ENCODE data around the gene RNASE9. TPM values are rescaled to one million over a fixed set of nuclear protein-coding genes. Genes with fewer than 3 reads are reported as not detected.

The RNASE9 gene
- total and polyA plus RNA-seq, 2 donors (not counting 1 experiment from before 2014, with no cell fraction given) = not detected

DNA sequence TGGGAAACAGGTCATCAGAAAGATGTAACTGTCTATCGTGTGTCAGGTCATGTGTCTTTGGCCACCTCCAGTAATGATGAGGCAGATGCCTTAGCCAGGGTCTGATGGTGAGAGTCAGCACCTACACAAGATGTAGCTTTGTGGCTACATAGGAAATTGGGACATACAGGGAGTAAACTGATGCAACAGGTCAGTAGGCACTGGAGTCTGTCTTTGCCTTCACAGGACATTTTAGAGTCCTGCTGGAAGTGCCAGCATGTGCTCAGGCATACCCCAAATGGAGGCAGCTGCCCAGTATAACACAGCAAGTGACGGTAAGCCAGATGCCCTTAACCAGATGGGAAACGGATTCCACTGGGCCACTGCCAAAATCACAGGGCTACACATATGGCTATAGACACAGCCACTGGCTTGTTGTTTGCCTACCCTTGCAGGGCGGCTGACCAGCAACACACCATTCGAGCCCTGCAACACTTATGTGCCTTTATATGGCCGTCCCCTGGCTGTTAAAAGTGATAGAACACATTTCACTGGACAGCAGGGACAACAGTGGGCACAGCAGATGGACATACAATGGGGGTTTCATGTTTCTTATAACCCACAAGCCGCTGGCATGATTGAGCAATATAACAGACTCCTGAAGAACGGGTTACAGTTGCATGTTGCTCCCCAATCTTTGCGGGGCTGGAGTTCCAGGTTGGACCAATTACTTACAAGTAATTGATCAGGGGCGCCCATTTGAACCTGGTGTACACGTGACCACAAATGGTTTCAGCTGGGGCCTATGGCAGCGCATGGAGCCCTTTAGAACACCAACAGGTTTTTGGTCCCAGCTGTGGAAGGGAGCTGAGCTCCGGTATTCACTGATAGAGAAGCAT is 43.2 kb upstream of the RNASE9 start:
- ChIA-PET POLR2A (interaction anchor here (0.5 kb wide), 1 partner anchor 9 kb away, joined by 3 read pairs; no protein-coding TSS in a partner anchor), CTCF (interaction anchor here (8.9 kb wide), 1 partner anchor 275 kb away, joined by 215 read pairs; the partner anchor contains the start of gene CCNB1IP1)
- Mint-ChIP-seq H3K27me3 (no peaks in the 10 kb centered on the region), H3K9me3 (ENCODE audit: insufficient read depth) (no peaks in the 10 kb centered on the region), H3K4me1 (peaks cover 2% of the 10 kb centered on the region), H3K27ac (no peak overlapping the region), H3K4me3 (no peak overlapping the region)
- H3K27me3 ChIP-seq (replicated peaks in 1 of 4; ENCODE audit: control extremely low read depth in 1 of 4, control insufficient read depth in 3 of 4, insufficient read depth in 4 of 4, low read length in 3 of 4) = no peaks in the 10 kb centered on the region
- no peak overlapping the region for H3K9ac ChIP-seq (ENCODE audit: low read length)
- no peaks in the 10 kb centered on the region for H3K79me2 ChIP-seq (ENCODE audit: control insufficient read depth, insufficient read depth, low read length)
- no peak overlapping the region for H3K4me2 ChIP-seq (replicated peaks; ENCODE audit: low read depth, low read length, poor library complexity, severe bottlenecking)
- H3K9me3 ChIP-seq (ENCODE audit: control extremely low read depth in 1 of 3, control insufficient read depth in 2 of 3, insufficient read depth in 1 of 3, low read length in 2 of 3) = no peaks in the 10 kb centered on the region
- peaks cover 0 to under 1% of the 10 kb centered on the region in 2 donors for H3K4me1 ChIP-seq (ENCODE audit: control insufficient read depth in 2 of 2, insufficient read depth in 2 of 2, low read length in 2 of 2)
- H2AFZ ChIP-seq (ENCODE audit: insufficient read depth, low read depth, low read length, poor library complexity, severe bottlenecking) = no peak overlapping the region
- H3K27ac ChIP-seq (ENCODE audit: low read length in 2 of 2) = no peak overlapping the region
- H4K20me1 ChIP-seq (ENCODE audit: control insufficient read depth, insufficient read depth, low read length, poor library complexity, severe bottlenecking) = no peaks in the 10 kb centered on the region
- TF ChIP-seq, protein P1, sequence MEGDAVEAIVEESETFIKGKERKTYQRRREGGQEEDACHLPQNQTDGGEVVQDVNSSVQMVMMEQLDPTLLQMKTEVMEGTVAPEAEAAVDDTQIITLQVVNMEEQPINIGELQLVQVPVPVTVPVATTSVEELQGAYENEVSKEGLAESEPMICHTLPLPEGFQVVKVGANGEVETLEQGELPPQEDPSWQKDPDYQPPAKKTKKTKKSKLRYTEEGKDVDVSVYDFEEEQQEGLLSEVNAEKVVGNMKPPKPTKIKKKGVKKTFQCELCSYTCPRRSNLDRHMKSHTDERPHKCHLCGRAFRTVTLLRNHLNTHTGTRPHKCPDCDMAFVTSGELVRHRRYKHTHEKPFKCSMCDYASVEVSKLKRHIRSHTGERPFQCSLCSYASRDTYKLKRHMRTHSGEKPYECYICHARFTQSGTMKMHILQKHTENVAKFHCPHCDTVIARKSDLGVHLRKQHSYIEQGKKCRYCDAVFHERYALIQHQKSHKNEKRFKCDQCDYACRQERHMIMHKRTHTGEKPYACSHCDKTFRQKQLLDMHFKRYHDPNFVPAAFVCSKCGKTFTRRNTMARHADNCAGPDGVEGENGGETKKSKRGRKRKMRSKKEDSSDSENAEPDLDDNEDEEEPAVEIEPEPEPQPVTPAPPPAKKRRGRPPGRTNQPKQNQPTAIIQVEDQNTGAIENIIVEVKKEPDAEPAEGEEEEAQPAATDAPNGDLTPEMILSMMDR (IDR thresholded peaks at IDR 0.05) = no peak
- no peak for TF ChIP-seq EZH2 (IDR thresholded peaks at IDR 0.05; ENCODE audit: borderline replicate concordance, insufficient read depth, low read depth, low read length, poor library complexity, severe bottlenecking)
- 95% methylated on average over 12 of the region's 13 CpGs for WGBS (ENCODE audit: insufficient coverage)
- intact Hi-C loops (cut with micrococcal nuclease) = no loop called here
- ATAC-seq (ENCODE audit: low read depth) (no peak), DNase-seq (no peak)
- no peak overlapping the region for H3K4me3 ChIP-seq (ENCODE audit: control extremely low read depth in 1 of 5, extremely low read depth in 1 of 5, insufficient read depth in 1 of 5, low read depth in 2 of 5, low read length in 4 of 5)
- no peaks in the 10 kb centered on the region for H3K36me3 ChIP-seq (replicated peaks in 1 of 2; ENCODE audit: control extremely low read depth in 1 of 2, control insufficient read depth in 1 of 2, extremely low read depth in 1 of 2, insufficient read depth in 2 of 2, low read length in 1 of 2)

- DNase-seq (no peak), ATAC-seq (ENCODE audit: low read depth) (no peak)
- no peak overlapping the region for H3K4me3 Mint-ChIP-seq
- Histone ChIP-seq H3K9me3 (ENCODE audit: control extremely low read depth in 1 of 3, control insufficient read depth in 2 of 3, insufficient read depth in 1 of 3, low read length in 2 of 3) (no peaks in the 10 kb centered on the region), H3K27me3 (replicated peaks in 1 of 4; ENCODE audit: control extremely low read depth in 1 of 4, control insufficient read depth in 3 of 4, insufficient read depth in 4 of 4, low read length in 3 of 4) (no peaks in the 10 kb centered on the region), H3K4me2 (replicated peaks; ENCODE audit: low read depth, low read length, poor library complexity, severe bottlenecking) (no peak overlapping the region), H3K36me3 (replicated peaks in 1 of 2; ENCODE audit: control extremely low read depth in 1 of 2, control insufficient read depth in 1 of 2, extremely low read depth in 1 of 2, insufficient read depth in 2 of 2, low read length in 1 of 2) (no peaks in the 10 kb centered on the region), H4K20me1 (ENCODE audit: control insufficient read depth, insufficient read depth, low read length, poor library complexity, severe bottlenecking) (no peaks in the 10 kb centered on the region), H3K4me3 (ENCODE audit: control extremely low read depth in 1 of 5, extremely low read depth in 1 of 5, insufficient read depth in 1 of 5, low read depth in 2 of 5, low read length in 4 of 5) (no peak overlapping the region), H3K27ac (ENCODE audit: low read length in 2 of 2) (no peak overlapping the region), H3K9ac (ENCODE audit: low read length) (no peak overlapping the region), H2AFZ (ENCODE audit: insufficient read depth, low read depth, low read length, poor library complexity, severe bottlenecking) (no peak overlapping the region), H3K79me2 (ENCODE audit: control insufficient read depth, insufficient read depth, low read length) (no peaks in the 10 kb centered on the region), H3K4me1 (ENCODE audit: control insufficient read depth in 2 of 2, insufficient read depth in 2 of 2, low read length in 2 of 2) (no peaks in the 10 kb centered on the region)
- H3K27me3 Mint-ChIP-seq = no peaks in the 10 kb centered on the region
- intact Hi-C loops (cut with micrococcal nuclease) = no loop called here
- 95% methylated on average over 8 of the region's 9 CpGs for WGBS (ENCODE audit: insufficient coverage)
- H3K27ac Mint-ChIP-seq = no peak overlapping the region
- ChIA-PET CTCF (no interaction called here), POLR2A (no interaction called here)
- no peaks in the 10 kb centered on the region for H3K9me3 Mint-ChIP-seq (ENCODE audit: insufficient read depth)
- TF ChIP-seq, protein P1 (IDR thresholded peaks at IDR 0.05) = no peak
- no peak for TF ChIP-seq EZH2 (IDR thresholded peaks at IDR 0.05; ENCODE audit: borderline replicate concordance, insufficient read depth, low read depth, low read length, poor library complexity, severe bottlenecking)
- H3K4me1 Mint-ChIP-seq = no peaks in the 10 kb centered on the region
Observed at GRCh38 chr14:20602583-20602982, 41.7 kb upstream of the RNASE9 start.
